Measurements from ENCODE around the gene POSTN. TPM values are rescaled to one million over a fixed set of nuclear protein-coding genes. Genes with fewer than 3 reads are reported as not detected.

POSTN gene
- total RNA-seq, 1 experiment from 2014 or later: 0.33 TPM

GRCh38 chr13:37613638-37614037 is 15.1 kb upstream of the POSTN start:
- Histone ChIP-seq H3T11ph (ENCODE audit: low read length) (no peak overlapping the region), H2AK5ac (ENCODE audit: insufficient read length, low read length) (no peak overlapping the region), H2BK12ac (ENCODE audit: insufficient read length, low read depth, low read length) (no peak overlapping the region), H3K79me2 (ENCODE audit: insufficient read depth, low read length) (no peaks in the 10 kb centered on the region), H3K9ac (ENCODE audit: extremely low read depth, insufficient read length, low read length) (no peak overlapping the region), H3K14ac (ENCODE audit: insufficient read depth, low read length) (no peak overlapping the region), H4K8ac (replicated peaks; ENCODE audit: insufficient read length, low read depth, low read length) (no peak overlapping the region), H2BK5ac (ENCODE audit: insufficient read length, low read length) (no peak overlapping the region), H3K27ac (ENCODE audit: insufficient read length, low read depth, low read length) (no peak overlapping the region), H3K27me3 (ENCODE audit: insufficient read depth, low read length) (no peaks in the 10 kb centered on the region), H4K20me1 (ENCODE audit: control insufficient read depth, insufficient read depth, insufficient read length) (no peaks in the 10 kb centered on the region), H3K9me3 (ENCODE audit: control insufficient read depth, low read depth, low read length) (no peaks in the 10 kb centered on the region), H3K4ac (ENCODE audit: low read depth, low read length) (no peak overlapping the region), H3K4me2 (ENCODE audit: insufficient read depth, insufficient read length, low read length) (no peak overlapping the region), H4K5ac (ENCODE audit: insufficient read length, low read depth, low read length) (no peak overlapping the region), H3K4me1 (ENCODE audit: insufficient read depth, low read length) (no peaks in the 10 kb centered on the region), H3K79me1 (ENCODE audit: insufficient read depth, low read depth, low read length, poor library complexity, severe bottlenecking) (no peaks in the 10 kb centered on the region), H3K23me2 (ENCODE audit: insufficient read length, low read depth, low read length, poor library complexity, severe bottlenecking) (no peaks in the 10 kb centered on the region), H2AFZ (ENCODE audit: low read length) (no peak overlapping the region), H2BK120ac (ENCODE audit: low read depth, low read length, poor library complexity, severe bottlenecking) (no peak overlapping the region), H3K18ac (ENCODE audit: insufficient read length, low read depth, low read length) (no peak overlapping the region), H2BK20ac (ENCODE audit: low read depth, low read length, poor library complexity, severe bottlenecking) (no peak overlapping the region), H2BK15ac (ENCODE audit: low read depth, low read length) (no peak overlapping the region), H3K56ac (ENCODE audit: insufficient read length, low read depth, low read length) (no peak overlapping the region), H4K91ac (ENCODE audit: insufficient read length, low read depth, low read length) (no peak overlapping the region), H3K23ac (ENCODE audit: insufficient read length, low read depth, low read length) (no peak overlapping the region)
- Mint-ChIP-seq H3K27ac (no peak overlapping the region), H3K4me3 (no peak overlapping the region), H3K9me3 (no peaks in the 10 kb centered on the region), H3K4me1 (peaks cover 12 to 16% of the 10 kb centered on the region in 2 experiments), H3K27me3 (ENCODE audit: low read depth) (no peaks in the 10 kb centered on the region), H3K36me3 (ENCODE audit: insufficient read depth in 1 of 3, low read depth in 3 of 3) (no peaks in the 10 kb centered on the region)
- DNase-seq: no peak
- no CpG with 5 or more reads among the region's 2 CpGs for WGBS (ENCODE audit: extremely low coverage, insufficient read length, low lambda C conversion rate)
- TF ChIP-seq, protein P1, sequence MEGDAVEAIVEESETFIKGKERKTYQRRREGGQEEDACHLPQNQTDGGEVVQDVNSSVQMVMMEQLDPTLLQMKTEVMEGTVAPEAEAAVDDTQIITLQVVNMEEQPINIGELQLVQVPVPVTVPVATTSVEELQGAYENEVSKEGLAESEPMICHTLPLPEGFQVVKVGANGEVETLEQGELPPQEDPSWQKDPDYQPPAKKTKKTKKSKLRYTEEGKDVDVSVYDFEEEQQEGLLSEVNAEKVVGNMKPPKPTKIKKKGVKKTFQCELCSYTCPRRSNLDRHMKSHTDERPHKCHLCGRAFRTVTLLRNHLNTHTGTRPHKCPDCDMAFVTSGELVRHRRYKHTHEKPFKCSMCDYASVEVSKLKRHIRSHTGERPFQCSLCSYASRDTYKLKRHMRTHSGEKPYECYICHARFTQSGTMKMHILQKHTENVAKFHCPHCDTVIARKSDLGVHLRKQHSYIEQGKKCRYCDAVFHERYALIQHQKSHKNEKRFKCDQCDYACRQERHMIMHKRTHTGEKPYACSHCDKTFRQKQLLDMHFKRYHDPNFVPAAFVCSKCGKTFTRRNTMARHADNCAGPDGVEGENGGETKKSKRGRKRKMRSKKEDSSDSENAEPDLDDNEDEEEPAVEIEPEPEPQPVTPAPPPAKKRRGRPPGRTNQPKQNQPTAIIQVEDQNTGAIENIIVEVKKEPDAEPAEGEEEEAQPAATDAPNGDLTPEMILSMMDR (conservative IDR thresholded peaks at IDR 0.05): no peak

Data from H9 (cell line).